ENCODE results near the gene KREMEN2. TPM values are rescaled to one million over a fixed set of nuclear protein-coding genes. Genes with fewer than 3 reads are reported as not detected.
"Not testable (repeated sequence)": the region's sequence is repeated elsewhere in the genome, so short reads cannot be mapped to it uniquely, and the experiment has no call there.

Gene KREMEN2
- total and polyA plus RNA-seq, 12 donors, result not detected

DNA sequence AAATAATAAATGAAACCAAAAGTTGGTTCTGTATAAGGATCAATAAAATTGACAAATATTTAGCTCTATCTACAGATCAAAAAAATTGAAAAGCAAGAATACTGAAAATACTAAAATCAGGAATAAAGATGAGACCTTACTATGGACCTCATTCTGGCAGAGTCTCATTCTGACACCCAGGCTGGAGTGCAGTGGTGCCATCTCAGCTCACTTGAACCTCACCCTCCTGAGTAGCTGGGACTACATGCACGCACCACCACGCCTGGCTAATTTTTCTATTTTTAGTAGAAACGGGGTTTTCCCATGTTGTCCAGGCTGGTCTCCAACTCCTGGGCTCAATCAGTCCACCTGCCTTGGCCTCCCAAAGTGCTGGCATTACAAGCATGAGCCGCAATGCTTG, 22.0 kb upstream of the KREMEN2 start:
- 85 to 94% (median 89%) methylated on average over 4 of the region's 4 CpGs for WGBS, 4 donors
- H3K27me3 ChIP-seq, result no peaks in the 10 kb centered on the region
- H3K9me3 ChIP-seq (replicated peaks in 1 of 3), result no peaks in the 10 kb centered on the region
- intact Hi-C loops (cut with DNase I), result no loop called here
- no peak for DNase-seq
- H3K4me1 ChIP-seq (replicated peaks in 1 of 2), result no peaks in the 10 kb centered on the region
- H3K27ac ChIP-seq, result no peak overlapping the region
- TF ChIP-seq, protein P1, sequence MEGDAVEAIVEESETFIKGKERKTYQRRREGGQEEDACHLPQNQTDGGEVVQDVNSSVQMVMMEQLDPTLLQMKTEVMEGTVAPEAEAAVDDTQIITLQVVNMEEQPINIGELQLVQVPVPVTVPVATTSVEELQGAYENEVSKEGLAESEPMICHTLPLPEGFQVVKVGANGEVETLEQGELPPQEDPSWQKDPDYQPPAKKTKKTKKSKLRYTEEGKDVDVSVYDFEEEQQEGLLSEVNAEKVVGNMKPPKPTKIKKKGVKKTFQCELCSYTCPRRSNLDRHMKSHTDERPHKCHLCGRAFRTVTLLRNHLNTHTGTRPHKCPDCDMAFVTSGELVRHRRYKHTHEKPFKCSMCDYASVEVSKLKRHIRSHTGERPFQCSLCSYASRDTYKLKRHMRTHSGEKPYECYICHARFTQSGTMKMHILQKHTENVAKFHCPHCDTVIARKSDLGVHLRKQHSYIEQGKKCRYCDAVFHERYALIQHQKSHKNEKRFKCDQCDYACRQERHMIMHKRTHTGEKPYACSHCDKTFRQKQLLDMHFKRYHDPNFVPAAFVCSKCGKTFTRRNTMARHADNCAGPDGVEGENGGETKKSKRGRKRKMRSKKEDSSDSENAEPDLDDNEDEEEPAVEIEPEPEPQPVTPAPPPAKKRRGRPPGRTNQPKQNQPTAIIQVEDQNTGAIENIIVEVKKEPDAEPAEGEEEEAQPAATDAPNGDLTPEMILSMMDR (IDR thresholded peaks at IDR 0.05), result no peak
- no peak for TF ChIP-seq POLR2A (IDR thresholded peaks at IDR 0.05)
- H3K4me3 ChIP-seq, result no peak overlapping the region
- H3K36me3 ChIP-seq (replicated peaks in 1 of 2), result peaks cover 0 to 44% of the 10 kb centered on the region in 2 donors

DNA sequence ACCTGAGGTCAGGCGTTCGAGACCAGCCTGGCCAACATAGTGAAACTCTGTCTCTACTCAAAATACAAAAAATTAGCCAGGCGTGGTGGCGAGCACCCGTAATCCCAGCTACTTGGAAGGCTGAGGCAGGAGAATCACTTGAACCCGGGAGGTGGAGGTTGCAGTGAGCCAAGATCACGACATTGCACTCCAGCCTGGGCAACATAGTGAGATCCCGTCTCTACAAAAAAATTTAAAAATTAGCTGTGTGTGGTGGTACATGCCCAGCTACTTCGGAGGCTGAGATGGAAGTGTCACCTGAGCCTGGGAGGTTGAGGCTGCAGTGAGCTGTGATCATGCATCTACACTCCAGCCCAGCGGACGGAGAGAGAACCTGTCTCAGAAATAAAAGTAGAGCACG, 20.4 kb upstream of the KREMEN2 start:
- intact Hi-C loops (cut with DNase I); H3K9me3 ChIP-seq (replicated peaks in 1 of 3); DNase-seq; H3K4me1 ChIP-seq (replicated peaks in 1 of 2); H3K27ac ChIP-seq; H3K27me3 ChIP-seq; H3K4me3 ChIP-seq: not testable (repeated sequence)
- H3K36me3 ChIP-seq (replicated peaks in 1 of 2), result peaks cover 0 to 28% of the 10 kb centered on the region in 2 donors
- 79 to 88% (median 85%) methylated on average over 12 of the region's 12 CpGs for WGBS, 4 donors

DNA sequence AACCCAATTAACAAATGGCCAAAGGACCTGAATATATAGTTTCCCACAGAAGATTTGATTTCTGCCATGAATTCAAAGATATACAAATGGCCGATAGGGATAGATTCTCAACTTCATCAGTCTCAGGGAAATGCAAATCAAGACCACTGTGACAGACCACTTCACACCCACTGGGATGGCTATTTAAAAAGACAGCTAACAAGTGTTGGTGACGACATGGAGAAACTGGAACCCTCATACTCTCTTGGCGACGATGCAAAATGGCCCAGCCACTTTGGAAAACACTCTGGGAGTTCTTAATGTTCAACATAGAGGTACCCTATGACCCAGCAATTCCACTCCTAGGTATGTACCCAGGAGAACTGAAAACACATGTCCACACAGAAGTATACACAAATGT, 17.4 kb upstream of the KREMEN2 start:
- no peak overlapping the region for H3K27ac ChIP-seq
- intact Hi-C loops (cut with DNase I), result no loop called here
- TF ChIP-seq POLR2A (IDR thresholded peaks at IDR 0.05), result no peak
- TF ChIP-seq, protein P1 (IDR thresholded peaks at IDR 0.05), result no peak
- DNase-seq, result no peak
- H3K4me1 ChIP-seq (replicated peaks in 1 of 2), result no peaks in the 10 kb centered on the region
- 94 to 97% (median 96%) methylated on average over 4 of the region's 4 CpGs for WGBS, 4 donors
- H3K4me3 ChIP-seq, result no peak overlapping the region
- H3K9me3 ChIP-seq (replicated peaks in 1 of 3), result no peaks in the 10 kb centered on the region
- H3K36me3 ChIP-seq (replicated peaks in 1 of 2), result peaks cover 0 to 4% of the 10 kb centered on the region in 2 donors
- H3K27me3 ChIP-seq, result no peaks in the 10 kb centered on the region

DNA sequence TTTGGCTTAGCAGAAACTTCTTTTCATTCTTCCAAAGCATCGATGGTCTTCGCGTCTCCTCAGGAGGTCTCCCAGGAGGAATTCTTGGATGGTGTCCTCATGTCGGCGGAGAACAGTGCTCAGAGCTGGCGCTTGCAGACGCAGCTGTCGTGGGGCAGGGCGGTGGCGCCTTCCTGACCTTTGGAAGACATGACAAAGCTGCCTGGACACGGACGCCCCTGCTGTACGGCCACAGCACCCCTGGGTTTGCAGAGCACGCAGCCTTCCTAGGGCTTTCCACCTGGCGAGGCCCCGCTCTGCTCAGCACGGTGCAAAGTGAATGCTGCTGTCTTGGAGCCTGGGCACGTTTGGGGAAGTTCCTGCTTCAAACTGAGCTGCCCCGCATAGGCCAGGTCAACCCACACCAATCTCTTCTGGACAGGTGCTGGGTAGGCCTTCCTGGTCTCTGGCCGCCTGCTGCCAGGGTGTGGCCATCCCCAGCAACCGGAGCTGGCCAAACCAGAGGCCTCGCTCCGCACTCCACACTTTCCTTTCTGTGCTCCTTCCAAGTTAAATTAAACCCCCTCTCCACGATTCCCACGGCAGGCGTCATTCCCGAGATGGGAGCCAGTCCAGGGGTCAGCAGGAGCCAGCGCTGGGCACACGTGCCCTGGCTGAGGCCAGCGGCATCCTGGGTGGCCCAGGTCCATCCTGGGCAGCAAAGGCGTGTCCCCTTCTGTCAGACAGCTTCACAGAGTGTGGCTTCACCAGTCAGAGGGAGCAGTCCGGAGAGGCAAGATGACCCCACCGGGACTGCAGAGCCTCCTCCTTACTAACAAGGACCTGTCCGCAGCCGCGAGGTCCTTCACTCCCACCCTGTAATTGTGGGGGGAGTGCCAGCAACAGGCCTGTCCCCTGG, 15.0 kb upstream of the KREMEN2 start:
- Histone ChIP-seq H3K4me3 (no peak overlapping the region), H3K9me3 (replicated peaks in 1 of 3) (no peaks in the 10 kb centered on the region), H3K27me3 (no peaks in the 10 kb centered on the region), H3K27ac (no peak overlapping the region), H3K36me3 (replicated peaks in 1 of 2) (peaks cover 0 to 4% of the 10 kb centered on the region in 2 donors), H3K4me1 (replicated peaks in 1 of 2) (no peaks in the 10 kb centered on the region)
- TF ChIP-seq POLR2A (IDR thresholded peaks at IDR 0.05), result no peak
- TF ChIP-seq, protein P1 (IDR thresholded peaks at IDR 0.05), result no peak
- 86 to 90% (median 89%) methylated on average over 27 to 36 of the region's 36 CpGs for WGBS, 4 donors
- intact Hi-C loops (cut with DNase I), result no loop called here
- no peak for DNase-seq

Data from adrenal gland (tissue), 12 donors.